K562 treated with DMSO at 1 percent for 12 hours (cell line): ENCODE results near the gene TGFBR3L. TPM values are rescaled to one million over a fixed set of nuclear protein-coding genes. Genes with fewer than 3 reads are reported as not detected.

ENCODE experiments used
- total RNA-seq: library from RNA; unstranded; fragments of 300-600 nt; gene quantifications from 2 replicates; pipeline ENCODE4 v1.2.3, GENCODE V29; 2022; ENCODE audit not compliant: insufficient read depth

Gene TGFBR3L
- 1.00 and 1.7 TPM in 2 replicates for total RNA-seq

GRCh38 chr19:7914598-7915045, at the start of gene TGFBR3L:
TSS of gene TGFBR3L (plus strand) at chr19:7914830.

GRCh38 chr19:7874076-7874896, 40.3 kb upstream of the TGFBR3L start, which contains the start of gene PRR36:
TSS of gene PRR36 (minus strand) at chr19:7874390. CDS start at chr19:7873689, 701 bp downstream.

GRCh38 chr19:7888145-7888825, 26.3 kb upstream of the TGFBR3L start, which contains the start of gene LRRC8E:
TSS of gene LRRC8E (plus strand) at chr19:7888510. CDS start at chr19:7895604, 7,094 bp downstream.

GRCh38 chr19:7903244-7904073, 11.2 kb upstream of the TGFBR3L start, which contains the start of gene MAP2K7:
TSS of gene MAP2K7 (plus strand) at chr19:7903877. CDS start at chr19:7903945, 68 bp downstream.

GRCh38 chr19:7919610-7920518, 5.2 kb downstream of the TGFBR3L start, which contains the start of gene SNAPC2:
TSS of gene SNAPC2 (plus strand) at chr19:7920338. CDS start at chr19:7920367, 29 bp downstream.

GRCh38 chr19:7926021-7926726, 11.5 kb downstream of the TGFBR3L start, which contains the start of gene CTXN1:
TSS of gene CTXN1 (minus strand) at chr19:7926135. CDS start at chr19:7925538, 597 bp downstream.

GRCh38 chr19:7943444-7944176, 29.0 kb downstream of the TGFBR3L start, which contains the start of gene TIMM44:
TSS of gene TIMM44 (minus strand) at chr19:7943666. CDS start at chr19:7943651, 15 bp downstream.

Other genes starting within 250 kb of the TGFBR3L start
- not detected in 2 replicates for gene RETN, start 245.8 kb upstream of the TGFBR3L start, total RNA-seq
- 1.3 and 1.7 TPM in 2 replicates for gene MCEMP1, start 237.7 kb upstream of the TGFBR3L start, total RNA-seq
- 75.0 and 172 TPM in 2 replicates for gene TRAPPC5, start 234.0 kb upstream of the TGFBR3L start, total RNA-seq
- 1.0 TPM in 1 of 2 replicates, not detected in the other for gene FCER2, start 212.7 kb upstream of the TGFBR3L start, total RNA-seq
- gene CLEC4G, start 182.7 kb upstream of the TGFBR3L start, total RNA-seq, result not detected in 2 replicates
- gene CD209, start 167.3 kb upstream of the TGFBR3L start, total RNA-seq, result not detected in 2 replicates
- gene CLEC4M, start 151.6 kb upstream of the TGFBR3L start, total RNA-seq, result 0.37 TPM in 1 of 2 replicates, not detected in the other
- gene EVI5L, start 84.6 kb upstream of the TGFBR3L start, total RNA-seq, result 8.4 and 10.6 TPM in 2 replicates
- gene PRR36, start 40.4 kb upstream of the TGFBR3L start, total RNA-seq, result not detected in 2 replicates
- gene LRRC8E, start 26.3 kb upstream of the TGFBR3L start, total RNA-seq, result 4.5 and 7.0 TPM in 2 replicates
- 18.1 and 30.2 TPM in 2 replicates for gene MAP2K7, start 11.0 kb upstream of the TGFBR3L start, total RNA-seq
- 42.2 and 51.8 TPM in 2 replicates for gene SNAPC2, start 5.5 kb downstream of the TGFBR3L start, total RNA-seq
- gene CTXN1, start 11.3 kb downstream of the TGFBR3L start, total RNA-seq, result 2.2 and 5.5 TPM in 2 replicates
- 141 and 160 TPM in 2 replicates for gene TIMM44, start 28.8 kb downstream of the TGFBR3L start, total RNA-seq
- gene ELAVL1, start 90.8 kb downstream of the TGFBR3L start, total RNA-seq, result 39.4 and 83.9 TPM in 2 replicates
- not detected in 2 replicates for gene CCL25, start 137.9 kb downstream of the TGFBR3L start, total RNA-seq
- 0.07 and 0.10 TPM in 2 replicates for gene FBN3, start 234.8 kb downstream of the TGFBR3L start, total RNA-seq